NOMO-1 treated with DMSO at 0.1 percent for 48 hours (cell line): ENCODE measurements around the gene IDS.

ENCODE experiments used
- DNase-seq: peaks from one replicate; lab custom pipeline; 2025; ENCODE audit not compliant: unreplicated experiment; lab: John Stamatoyannopoulos, UW

The IDS gene

DNA sequence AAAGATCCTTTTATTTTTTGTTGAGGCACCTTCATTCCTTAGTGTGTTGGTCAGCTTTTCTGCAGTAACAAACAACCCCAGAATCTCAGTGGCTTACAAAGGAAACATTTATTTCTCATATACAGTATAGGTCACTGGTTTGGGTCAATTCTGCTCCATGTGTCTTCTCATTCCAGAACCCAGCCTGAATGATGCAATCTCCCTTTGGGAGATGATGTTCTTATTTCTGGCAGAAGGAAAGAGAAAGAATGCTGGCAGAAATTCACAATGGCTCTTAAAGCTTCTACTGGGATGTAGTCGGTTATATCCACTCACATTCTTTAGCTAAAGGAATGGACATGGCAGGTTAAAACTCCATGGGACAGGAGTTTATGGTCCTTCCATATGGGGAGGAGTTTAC is 42.3 kb downstream of the IDS start:
- DNase-seq, result no peak

DNA sequence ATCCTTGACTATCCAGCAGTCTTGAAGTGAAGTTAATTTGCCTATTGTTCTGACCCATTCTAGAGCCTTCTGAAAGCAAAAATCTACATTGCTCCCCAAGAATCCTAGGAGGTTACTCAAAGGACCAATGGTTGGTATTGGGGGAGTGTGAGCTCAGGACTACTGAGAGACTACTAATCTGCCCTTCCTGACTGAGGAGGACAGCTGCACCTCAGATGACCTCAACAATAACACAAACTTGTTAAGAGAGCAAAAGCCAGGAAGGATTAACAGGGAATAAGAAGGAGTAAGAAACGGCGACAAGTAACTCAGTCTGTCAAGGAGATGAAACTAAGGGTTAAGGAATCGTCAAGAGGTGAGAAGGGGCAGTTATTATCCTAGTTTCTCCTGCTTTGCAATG is 43.4 kb downstream of the IDS start:
- DNase-seq, result no peak

DNA sequence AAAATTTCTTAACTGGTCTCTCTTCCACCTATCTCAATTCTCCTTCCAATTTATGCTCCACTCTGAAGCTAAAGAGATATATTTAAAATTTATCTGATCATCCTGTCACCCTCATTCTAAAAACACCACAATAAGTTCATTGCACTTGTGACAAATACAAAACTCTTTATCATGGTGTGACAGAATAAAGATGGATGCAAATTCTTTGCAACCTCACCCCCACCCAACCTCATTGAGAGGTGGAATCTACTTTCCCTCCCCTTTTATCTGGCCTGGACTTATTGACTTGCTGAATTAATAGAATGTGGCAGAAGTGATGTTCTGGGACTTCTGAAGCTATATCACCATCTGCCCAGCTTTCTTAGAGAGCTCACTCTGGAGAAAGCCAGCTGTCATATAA is 46.5 kb downstream of the IDS start:
- no peak for DNase-seq

DNA sequence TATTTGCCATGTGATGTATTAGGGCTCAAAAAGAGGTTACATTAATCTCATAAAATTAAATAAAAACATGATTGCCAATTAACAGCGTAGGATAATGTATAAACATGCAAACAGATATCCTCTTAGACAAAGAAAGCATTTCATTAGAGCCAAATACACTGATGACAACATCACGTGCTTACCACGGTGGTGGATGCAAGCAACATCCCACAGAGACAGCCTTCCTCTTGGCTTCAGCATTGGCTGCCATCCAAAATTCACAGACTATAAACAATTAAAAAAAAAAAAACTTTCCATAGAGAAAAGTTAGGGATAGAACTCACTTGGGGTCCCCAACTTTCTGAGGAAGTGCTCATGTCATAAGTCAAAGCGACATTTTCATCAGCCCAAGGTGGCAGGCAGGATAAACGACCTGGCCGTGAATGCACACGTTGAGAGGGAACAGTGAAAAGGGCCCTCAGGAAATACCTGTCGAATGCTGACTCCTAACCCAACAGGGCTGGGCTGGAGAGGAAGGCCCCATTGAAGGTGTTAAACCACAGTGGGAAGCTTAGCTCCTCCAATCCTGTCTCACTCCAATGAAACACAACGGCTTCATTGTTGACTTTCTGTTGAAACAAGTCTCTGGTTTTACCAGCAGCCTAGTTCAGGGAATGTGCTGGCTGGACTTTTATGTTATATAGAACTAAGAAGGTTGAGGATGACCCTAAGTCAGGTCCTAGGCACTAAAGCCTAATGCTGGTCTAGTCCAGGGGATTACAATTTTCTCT is 48.4 kb downstream of the IDS start:
- no peak for DNase-seq

DNA sequence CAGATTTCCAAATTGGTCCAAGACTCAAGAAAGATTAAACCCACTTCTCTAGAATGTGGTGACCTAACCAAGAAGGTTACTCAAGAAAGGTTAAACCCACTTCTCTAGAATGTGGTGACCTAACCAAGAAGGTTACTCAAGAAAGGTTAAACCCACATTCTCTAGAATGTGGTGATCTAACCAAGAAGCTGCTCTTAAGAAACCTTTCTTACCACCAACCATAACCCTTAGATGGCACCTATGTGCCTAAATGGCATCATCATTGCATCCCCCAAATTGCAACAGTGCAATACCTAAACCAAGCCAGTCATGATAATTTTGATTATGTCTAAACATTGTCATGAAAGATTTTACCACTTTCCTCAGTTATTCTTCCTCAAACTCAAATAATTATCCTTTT is 49.2 kb downstream of the IDS start:
- DNase-seq, result no peak

DNA sequence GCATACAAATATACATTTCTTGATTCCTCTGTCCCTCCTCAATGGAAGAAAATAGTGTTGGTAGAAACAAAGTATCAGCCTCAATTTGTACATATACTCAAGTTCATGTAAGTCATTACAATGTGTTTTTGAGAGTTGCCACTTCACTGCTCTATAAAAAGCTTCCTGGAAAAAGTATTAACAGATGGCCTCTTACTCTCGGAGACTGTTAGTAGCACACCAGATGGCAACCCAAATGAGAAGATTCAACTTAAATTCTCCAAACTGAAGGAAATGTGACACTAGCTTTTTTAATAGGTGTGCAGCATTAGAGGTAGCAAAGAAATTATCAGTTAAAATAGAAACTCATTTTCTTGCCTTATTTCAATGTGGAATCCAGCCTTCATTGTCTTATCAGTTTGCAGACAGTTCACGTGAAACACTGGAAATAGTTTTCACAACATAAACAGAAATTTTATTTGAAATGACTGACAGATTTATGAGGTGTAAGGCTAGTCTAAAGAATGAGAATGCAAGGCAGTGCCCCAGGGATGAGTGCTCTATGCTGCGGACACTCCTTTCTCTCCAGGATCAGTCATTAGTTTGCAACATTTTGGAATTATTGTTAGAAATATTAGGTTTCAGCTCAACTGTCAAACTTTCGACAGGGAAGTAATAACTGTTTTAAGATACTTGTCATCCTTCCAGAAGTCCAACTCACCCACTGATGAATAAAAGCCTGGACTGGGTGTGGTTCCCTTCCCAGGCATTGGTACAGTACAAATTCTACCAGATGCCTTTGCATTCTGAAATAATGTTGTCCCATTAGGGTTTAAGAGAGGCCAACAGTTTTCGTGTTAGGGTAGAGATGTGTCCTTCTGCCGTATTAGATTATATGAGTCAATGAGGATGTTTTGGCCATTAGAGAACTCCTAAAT is 50.9 kb downstream of the IDS start:
- DNase-seq, result no peak

DNA sequence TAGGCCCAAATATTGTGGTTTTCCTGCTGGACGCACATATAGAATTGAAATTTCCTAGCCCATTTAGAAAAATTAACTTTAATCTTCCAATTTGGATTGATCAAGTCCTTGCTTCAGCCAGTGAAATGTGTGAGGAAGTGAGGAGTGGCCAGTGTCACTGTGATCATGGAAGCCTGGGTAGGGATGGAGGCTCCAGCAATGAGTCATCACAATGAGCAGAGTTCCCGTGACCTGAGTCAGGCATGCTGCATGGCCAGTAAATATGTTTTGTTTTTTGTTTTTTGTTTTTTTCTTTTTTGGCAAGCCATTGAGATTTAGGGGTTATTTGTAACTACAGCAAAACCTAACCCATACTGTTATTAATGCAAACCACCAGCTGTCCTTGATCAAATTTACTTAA is 52.1 kb downstream of the IDS start:
- DNase-seq, result no peak

DNA sequence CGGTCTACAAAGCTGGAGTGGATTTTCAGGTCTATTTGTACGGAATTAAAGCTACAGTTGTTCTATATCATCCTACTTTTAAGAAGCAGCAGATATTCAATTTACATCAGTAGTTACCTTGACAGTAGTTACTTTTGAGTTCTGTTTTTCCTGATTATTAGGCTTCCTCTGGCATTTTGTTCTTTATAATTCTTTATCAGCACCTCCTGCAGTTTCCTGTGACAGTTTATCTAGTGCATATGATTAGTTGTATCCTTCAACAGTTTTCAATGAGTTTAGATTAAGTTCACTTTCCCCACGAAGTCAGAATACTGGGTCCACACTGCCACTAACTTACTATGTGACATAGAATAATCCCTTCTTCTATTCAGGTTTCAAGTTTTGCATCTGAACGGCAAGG is 71.7 kb downstream of the IDS start:
- DNase-seq, result no peak

DNA sequence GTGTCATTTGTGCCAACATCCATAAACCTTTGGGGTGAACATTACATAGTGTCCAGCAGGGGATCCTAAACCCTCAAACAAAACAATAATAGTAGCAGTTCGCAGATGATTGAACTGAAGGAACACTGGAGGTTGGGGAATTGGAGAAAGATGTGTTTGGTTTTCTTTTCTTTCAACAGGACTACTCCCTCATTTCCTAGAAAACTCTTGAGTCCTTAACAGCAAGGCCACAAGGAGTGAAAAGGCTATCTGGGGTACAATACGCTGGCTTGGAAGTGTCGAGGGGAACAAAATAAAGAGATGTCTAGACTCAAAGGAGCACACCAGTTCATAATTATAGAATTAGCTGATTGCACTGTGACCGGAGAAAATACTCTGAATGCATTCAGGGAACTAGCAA is 72.1 kb downstream of the IDS start:
- DNase-seq, result no peak
